ENCODE results near the gene MIGA2.

MIGA2 gene

DNA sequence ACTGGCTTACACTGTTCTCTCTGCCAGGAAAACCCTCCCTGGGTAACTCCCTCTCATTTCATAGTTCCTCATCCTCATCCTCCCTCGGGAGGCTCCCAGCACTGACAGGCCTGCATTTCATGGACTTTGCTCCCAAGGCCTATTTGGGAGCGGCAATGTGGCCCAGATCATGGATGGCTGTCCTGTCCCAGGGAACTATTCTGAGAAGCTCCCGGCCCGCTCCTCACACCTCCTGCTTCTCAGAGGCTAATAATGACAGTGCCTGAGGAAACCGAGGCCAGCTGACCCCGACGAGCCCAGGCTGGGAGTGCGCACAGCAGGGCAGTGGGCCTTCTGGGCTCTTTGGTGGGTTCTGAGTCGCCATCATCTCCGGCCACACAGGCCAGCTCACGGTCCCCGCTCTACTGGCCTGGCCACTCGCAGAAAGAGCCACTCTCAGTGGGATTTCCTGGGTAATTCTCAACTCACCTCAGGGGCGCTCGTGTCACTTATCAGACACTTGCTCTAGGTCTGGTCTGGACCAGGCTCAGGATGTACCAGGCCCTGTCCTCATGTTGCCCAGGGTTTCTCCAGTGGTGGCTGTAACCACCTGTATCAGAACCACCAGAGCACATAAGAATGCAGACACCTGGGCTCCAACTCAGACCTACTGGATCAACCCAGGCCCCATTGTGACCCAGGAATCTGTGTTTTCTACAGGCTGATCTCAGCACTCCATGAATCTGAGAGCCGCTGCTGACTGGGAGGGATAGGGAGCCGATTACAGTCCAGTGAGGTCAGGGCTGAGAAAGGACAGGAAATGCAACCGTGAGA, 42.5 kb downstream of the MIGA2 start:
- Histone ChIP-seq H3K9me3 (ENCODE audit: severe bottlenecking) (no peaks in the 10 kb centered on the region), H3K4me3 (ENCODE audit: severe bottlenecking) (no peak overlapping the region), H3K36me3 (ENCODE audit: low read depth) (no peaks in the 10 kb centered on the region), H3K27ac (ENCODE audit: poor library complexity, severe bottlenecking) (no peak overlapping the region), H3K4me1 (ENCODE audit: insufficient read depth, poor library complexity, severe bottlenecking) (peaks cover 5% of the 10 kb centered on the region), H3K27me3 (ENCODE audit: insufficient read depth, poor library complexity, severe bottlenecking) (no peaks in the 10 kb centered on the region)
- ATAC-seq (ENCODE audit: low read depth) (no peak), DNase-seq (ENCODE audit: low spot score) (no peak)
- TF ChIP-seq, protein P1, sequence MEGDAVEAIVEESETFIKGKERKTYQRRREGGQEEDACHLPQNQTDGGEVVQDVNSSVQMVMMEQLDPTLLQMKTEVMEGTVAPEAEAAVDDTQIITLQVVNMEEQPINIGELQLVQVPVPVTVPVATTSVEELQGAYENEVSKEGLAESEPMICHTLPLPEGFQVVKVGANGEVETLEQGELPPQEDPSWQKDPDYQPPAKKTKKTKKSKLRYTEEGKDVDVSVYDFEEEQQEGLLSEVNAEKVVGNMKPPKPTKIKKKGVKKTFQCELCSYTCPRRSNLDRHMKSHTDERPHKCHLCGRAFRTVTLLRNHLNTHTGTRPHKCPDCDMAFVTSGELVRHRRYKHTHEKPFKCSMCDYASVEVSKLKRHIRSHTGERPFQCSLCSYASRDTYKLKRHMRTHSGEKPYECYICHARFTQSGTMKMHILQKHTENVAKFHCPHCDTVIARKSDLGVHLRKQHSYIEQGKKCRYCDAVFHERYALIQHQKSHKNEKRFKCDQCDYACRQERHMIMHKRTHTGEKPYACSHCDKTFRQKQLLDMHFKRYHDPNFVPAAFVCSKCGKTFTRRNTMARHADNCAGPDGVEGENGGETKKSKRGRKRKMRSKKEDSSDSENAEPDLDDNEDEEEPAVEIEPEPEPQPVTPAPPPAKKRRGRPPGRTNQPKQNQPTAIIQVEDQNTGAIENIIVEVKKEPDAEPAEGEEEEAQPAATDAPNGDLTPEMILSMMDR (IDR thresholded peaks at IDR 0.05; ENCODE audit: poor library complexity, severe bottlenecking), result no peak

DNA sequence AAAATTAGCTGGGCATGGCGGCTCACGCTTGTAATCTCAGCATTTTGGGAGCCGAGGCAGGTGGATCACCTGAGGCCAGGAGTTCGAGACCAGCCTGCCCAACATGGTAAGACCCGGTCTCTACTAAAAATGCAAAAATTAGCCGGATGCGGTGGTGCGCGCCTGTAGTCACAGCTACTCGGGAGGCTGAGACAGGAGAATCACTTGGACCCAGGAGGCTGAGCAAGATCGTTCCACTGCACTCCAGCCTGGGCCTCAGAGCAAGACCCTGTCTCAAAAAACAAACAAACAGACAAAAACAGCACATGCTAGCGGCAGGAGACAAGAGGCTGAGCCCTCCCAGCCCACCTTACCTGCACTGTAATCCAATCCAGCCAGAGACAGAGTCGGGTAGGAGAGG, 43.4 kb downstream of the MIGA2 start:
- TF ChIP-seq, protein P1 (IDR thresholded peaks at IDR 0.05; ENCODE audit: poor library complexity, severe bottlenecking), result no peak
- DNase-seq (ENCODE audit: low spot score), result no peak

DNA sequence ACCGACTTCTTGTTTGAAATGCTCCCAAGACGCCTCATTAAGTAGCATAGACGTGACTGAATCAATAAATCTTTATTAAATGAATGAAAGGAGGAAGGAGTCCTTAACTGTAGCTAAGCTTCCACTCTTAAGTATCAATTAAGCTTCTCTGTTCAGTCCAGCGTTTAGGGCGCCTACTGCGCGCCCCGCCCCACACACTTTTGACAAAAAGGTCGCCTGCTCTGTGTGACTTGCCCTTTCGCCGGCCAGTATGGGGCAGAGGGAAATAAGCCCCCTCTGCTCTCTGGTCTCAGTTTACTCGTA, 43.8 kb downstream of the MIGA2 start:
- Histone ChIP-seq H3K4me3 (ENCODE audit: severe bottlenecking) (peak overlapping the region; percentile 80), H3K27ac (ENCODE audit: poor library complexity, severe bottlenecking) (no peak overlapping the region), H3K27me3 (ENCODE audit: insufficient read depth, poor library complexity, severe bottlenecking) (no peaks in the 10 kb centered on the region), H3K36me3 (ENCODE audit: low read depth) (0 out of 2 replicates have a peak, but pooled peaks cover 2% of the 10 kb centered on the region), H3K9me3 (ENCODE audit: severe bottlenecking) (no peaks in the 10 kb centered on the region), H3K4me1 (ENCODE audit: insufficient read depth, poor library complexity, severe bottlenecking) (peaks cover 5% of the 10 kb centered on the region)
- ATAC-seq (ENCODE audit: low read depth) (no peak), DNase-seq (ENCODE audit: low spot score) (no peak)
- TF ChIP-seq, protein P1 (IDR thresholded peaks at IDR 0.05; ENCODE audit: poor library complexity, severe bottlenecking), result no peak

More for the DNA sequence above, 43.4 kb downstream of the MIGA2 start:
- peaks cover 5% of the 10 kb centered on the region for H3K4me1 ChIP-seq (ENCODE audit: insufficient read depth, poor library complexity, severe bottlenecking)
- ATAC-seq (ENCODE audit: low read depth), result no peak
- H3K36me3 ChIP-seq (ENCODE audit: low read depth), result no peaks in the 10 kb centered on the region
- H3K27ac ChIP-seq (ENCODE audit: poor library complexity, severe bottlenecking), result no peak overlapping the region
- peak overlapping the region; percentile 80 for H3K4me3 ChIP-seq (ENCODE audit: severe bottlenecking)
- H3K9me3 ChIP-seq (ENCODE audit: severe bottlenecking), result no peaks in the 10 kb centered on the region
- no peaks in the 10 kb centered on the region for H3K27me3 ChIP-seq (ENCODE audit: insufficient read depth, poor library complexity, severe bottlenecking)

DNA sequence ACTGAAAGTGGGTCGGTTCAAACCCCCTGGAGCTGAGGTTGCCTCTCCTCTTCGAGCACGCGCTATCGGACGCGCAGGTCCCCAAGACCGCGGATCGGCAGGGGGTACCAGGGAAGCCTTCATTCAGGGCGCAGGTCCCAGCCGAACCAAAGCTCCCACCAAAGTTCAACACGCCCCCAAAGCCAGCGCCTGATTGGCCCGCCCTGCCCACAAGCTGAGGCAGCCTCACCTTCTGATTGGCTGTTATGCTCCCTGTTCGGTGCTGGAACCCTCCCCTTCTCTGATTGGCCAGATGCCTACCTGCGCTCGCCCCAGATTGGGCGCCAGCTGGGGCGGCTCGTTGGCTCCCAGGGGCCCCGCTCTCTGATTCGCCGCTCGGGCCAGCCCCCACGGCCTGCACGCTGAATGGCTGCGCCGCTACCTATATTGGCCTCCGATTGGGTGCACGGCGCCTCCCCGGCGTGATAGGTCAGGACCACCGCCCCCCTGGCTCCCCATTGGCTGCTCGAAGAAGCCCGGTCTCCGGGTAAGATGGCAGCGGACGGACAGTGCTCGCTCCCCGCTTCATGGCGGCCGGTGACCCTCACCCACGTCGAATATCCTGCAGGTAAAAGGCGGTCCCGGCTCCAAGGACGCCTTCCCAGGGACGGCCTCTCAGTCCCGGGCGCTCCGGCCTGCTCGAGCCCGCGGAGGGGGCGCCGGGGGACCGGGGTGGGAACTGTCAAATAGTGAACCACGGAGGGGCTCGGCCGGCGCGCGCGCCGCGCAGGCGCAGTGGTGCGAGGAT, 44.4 kb downstream of the MIGA2 start, which contains the start of gene DOLPP1:
Gene DOLPP1 (plus strand): TSS at position 511 of the 787 bp plus-strand sequence. CDS start 21 bp downstream, at position 532.
- DNase-seq (ENCODE audit: low spot score), result peak; percentile 100
- Histone ChIP-seq H3K36me3 (ENCODE audit: low read depth) (peaks cover 5% of the 10 kb centered on the region), H3K4me3 (ENCODE audit: severe bottlenecking) (peak within 1 kb of the TSS; percentile 80), H3K27ac (ENCODE audit: poor library complexity, severe bottlenecking) (peak within 1 kb of the TSS; percentile 24), H3K4me1 (ENCODE audit: insufficient read depth, poor library complexity, severe bottlenecking) (peaks cover 5% of the 10 kb centered on the region), H3K9me3 (ENCODE audit: severe bottlenecking) (no peaks in the 10 kb centered on the region), H3K27me3 (ENCODE audit: insufficient read depth, poor library complexity, severe bottlenecking) (no peaks in the 10 kb centered on the region)
- TF ChIP-seq, protein P1 (IDR thresholded peaks at IDR 0.05; ENCODE audit: poor library complexity, severe bottlenecking), result no peak
- ATAC-seq (ENCODE audit: low read depth), result peak; percentile 98
